HEK293 (cell line): Measurements from ENCODE around the gene PRRC2B.

Experiments
- SALL2 ChIP-seq: fragments of 450-650 bp; formaldehyde crosslinking; IDR thresholded peaks from 2 replicates; pipeline ENCODE4 v1.5.0; 2017; ENCODE audit warnings: missing biosample characterization, mild to moderate bottlenecking, missing genetic modification characterization, borderline replicate concordance
- TF ChIP-seq, protein P1 (sequence below): fragments of 450-650 bp; formaldehyde crosslinking; IDR thresholded peaks from 2 replicates; pipeline ENCODE4 v1.5.1; 2016; ENCODE audit warnings: missing biosample characterization, missing genetic modification characterization

DNA sequence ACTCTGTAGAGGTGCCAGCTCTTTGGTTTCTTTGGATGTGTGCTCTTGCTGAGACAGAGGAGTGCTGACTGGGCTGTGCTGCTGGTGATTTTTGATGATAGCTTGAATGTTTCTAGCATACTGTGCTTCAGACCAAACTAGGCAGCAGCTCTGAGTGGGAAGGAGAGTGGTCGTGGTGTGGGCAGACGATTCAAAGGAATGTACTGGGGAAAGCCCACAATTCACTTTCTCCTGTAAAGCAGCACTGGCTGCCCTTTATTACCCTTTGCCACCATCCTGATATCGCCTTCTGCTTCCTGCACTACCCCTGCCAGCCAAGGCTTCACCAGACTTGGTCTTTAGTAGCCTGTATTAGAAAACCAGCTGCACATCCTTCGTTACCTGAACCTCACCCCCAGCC lies 45.3 kb downstream of the PRRC2B start:
- TF ChIP-seq, protein P1, sequence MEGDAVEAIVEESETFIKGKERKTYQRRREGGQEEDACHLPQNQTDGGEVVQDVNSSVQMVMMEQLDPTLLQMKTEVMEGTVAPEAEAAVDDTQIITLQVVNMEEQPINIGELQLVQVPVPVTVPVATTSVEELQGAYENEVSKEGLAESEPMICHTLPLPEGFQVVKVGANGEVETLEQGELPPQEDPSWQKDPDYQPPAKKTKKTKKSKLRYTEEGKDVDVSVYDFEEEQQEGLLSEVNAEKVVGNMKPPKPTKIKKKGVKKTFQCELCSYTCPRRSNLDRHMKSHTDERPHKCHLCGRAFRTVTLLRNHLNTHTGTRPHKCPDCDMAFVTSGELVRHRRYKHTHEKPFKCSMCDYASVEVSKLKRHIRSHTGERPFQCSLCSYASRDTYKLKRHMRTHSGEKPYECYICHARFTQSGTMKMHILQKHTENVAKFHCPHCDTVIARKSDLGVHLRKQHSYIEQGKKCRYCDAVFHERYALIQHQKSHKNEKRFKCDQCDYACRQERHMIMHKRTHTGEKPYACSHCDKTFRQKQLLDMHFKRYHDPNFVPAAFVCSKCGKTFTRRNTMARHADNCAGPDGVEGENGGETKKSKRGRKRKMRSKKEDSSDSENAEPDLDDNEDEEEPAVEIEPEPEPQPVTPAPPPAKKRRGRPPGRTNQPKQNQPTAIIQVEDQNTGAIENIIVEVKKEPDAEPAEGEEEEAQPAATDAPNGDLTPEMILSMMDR (tag by site-specific recombination): no peak
- no peak for TF ChIP-seq SALL2 (tag by site-specific recombination)
